ENCODE results near the gene ESRRB. TPM values are rescaled to one million over a fixed set of nuclear protein-coding genes. Genes with fewer than 3 reads are reported as not detected.

Gene ESRRB
- total and polyA plus RNA-seq, 7 donors: 0.17 to 9.9 (median 2.5) TPM

DNA sequence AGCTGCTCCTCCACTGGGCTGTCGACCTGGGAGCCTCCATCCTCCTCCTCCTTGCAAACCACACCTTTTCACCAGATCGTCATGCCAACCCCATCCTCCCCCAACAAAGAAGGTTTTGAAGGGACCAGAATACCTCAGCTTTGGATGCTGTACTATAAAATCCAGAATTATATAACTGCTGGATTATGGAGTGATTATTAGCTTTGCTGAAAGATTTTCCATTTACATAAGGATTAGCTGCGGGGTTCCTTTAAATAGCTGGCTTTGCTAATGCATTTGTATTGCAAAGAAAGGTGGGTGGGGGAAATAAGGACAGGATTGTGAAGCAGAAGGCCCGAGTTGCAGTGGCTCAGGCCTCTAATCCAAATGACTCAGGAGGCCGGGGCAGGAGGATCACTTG is 36.6 kb downstream of the ESRRB start:
- Histone ChIP-seq H3K4me3 (no peak overlapping the region), H3K27ac (no peak overlapping the region), H3K36me3 (ENCODE audit: insufficient read depth in 1 of 2, low read depth in 1 of 2) (no peaks in the 10 kb centered on the region), H3K9me3 (no peaks in the 10 kb centered on the region), H3K4me1 (no peaks in the 10 kb centered on the region), H3K27me3 (ENCODE audit: insufficient read depth in 3 of 3, low read length in 2 of 3) (peaks cover 0 to 6% (median 0%) of the 10 kb centered on the region in 3 donors)
- intact Hi-C loops (cut with DNase I): no loop called here
- WGBS, 3 donors: 45 to 49% (median 48%) methylated on average over 5 of the region's 5 CpGs
- ATAC-seq (no peak), DNase-seq (no peak)
- TF ChIP-seq, protein P1, sequence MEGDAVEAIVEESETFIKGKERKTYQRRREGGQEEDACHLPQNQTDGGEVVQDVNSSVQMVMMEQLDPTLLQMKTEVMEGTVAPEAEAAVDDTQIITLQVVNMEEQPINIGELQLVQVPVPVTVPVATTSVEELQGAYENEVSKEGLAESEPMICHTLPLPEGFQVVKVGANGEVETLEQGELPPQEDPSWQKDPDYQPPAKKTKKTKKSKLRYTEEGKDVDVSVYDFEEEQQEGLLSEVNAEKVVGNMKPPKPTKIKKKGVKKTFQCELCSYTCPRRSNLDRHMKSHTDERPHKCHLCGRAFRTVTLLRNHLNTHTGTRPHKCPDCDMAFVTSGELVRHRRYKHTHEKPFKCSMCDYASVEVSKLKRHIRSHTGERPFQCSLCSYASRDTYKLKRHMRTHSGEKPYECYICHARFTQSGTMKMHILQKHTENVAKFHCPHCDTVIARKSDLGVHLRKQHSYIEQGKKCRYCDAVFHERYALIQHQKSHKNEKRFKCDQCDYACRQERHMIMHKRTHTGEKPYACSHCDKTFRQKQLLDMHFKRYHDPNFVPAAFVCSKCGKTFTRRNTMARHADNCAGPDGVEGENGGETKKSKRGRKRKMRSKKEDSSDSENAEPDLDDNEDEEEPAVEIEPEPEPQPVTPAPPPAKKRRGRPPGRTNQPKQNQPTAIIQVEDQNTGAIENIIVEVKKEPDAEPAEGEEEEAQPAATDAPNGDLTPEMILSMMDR (IDR thresholded peaks at IDR 0.05): no peak

GRCh38 chr14:76413106-76413961 is 37.4 kb downstream of the ESRRB start:
- WGBS, 3 donors: 38 to 62% (median 49%) methylated on average over 13 to 23 of the region's 23 CpGs
- no peak overlapping the region for H3K27ac ChIP-seq

GRCh38 chr14:76413962-76414600 is 38.1 kb downstream of the ESRRB start:
- 18 to 23% (median 22%) methylated on average over 17 to 36 of the region's 36 CpGs for WGBS, 3 donors

More at GRCh38 chr14:76413106-76413961, 37.4 kb downstream of the ESRRB start:
- Histone ChIP-seq H3K9me3 (no peaks in the 10 kb centered on the region), H3K27me3 (ENCODE audit: insufficient read depth in 3 of 3, low read length in 2 of 3) (peaks cover 0 to 6% (median 0%) of the 10 kb centered on the region in 3 donors), H3K4me3 (no peak overlapping the region), H3K36me3 (ENCODE audit: insufficient read depth in 1 of 2, low read depth in 1 of 2) (no peaks in the 10 kb centered on the region), H3K4me1 (no peaks in the 10 kb centered on the region)
- intact Hi-C loops (cut with DNase I): no loop called here
- ATAC-seq (no peak), DNase-seq (no peak)
- TF ChIP-seq, protein P1 (IDR thresholded peaks at IDR 0.05): no peak

DNA sequence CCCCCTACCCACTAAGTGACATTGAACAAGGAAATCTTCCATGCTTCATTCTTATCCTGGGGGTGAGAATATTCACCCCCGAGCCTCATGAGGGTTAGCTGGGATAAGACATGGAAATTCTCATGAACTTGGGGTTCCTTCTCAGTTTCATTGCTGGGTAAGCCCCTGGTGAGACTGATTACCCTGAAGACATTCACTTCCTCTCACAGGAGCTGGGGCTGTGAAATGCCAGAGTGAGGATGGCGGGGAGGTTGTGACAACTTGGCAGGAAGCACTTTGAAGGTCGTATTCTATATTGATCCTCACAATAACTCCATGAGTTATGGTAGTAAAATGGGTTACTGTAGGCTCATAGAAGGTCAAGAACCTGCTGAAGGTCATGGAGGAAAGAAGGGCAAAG is 43.5 kb downstream of the ESRRB start:
- intact Hi-C loops (cut with DNase I): no loop called here
- no peaks in the 10 kb centered on the region for H3K4me1 ChIP-seq
- WGBS, 3 donors: 67 to 74% (median 67%) methylated on average over 3 of the region's 3 CpGs
- ATAC-seq: no peak
- H3K27me3 ChIP-seq (ENCODE audit: insufficient read depth in 3 of 3, low read length in 2 of 3): no peaks in the 10 kb centered on the region
- H3K36me3 ChIP-seq (ENCODE audit: insufficient read depth in 1 of 2, low read depth in 1 of 2): no peaks in the 10 kb centered on the region
- no peak overlapping the region for H3K27ac ChIP-seq
- no peak for DNase-seq
- no peak overlapping the region for H3K4me3 ChIP-seq
- H3K9me3 ChIP-seq: no peaks in the 10 kb centered on the region
- TF ChIP-seq, protein P1 (IDR thresholded peaks at IDR 0.05): no peak

More at GRCh38 chr14:76413962-76414600, 38.1 kb downstream of the ESRRB start:
- Histone ChIP-seq H3K9me3 (no peaks in the 10 kb centered on the region), H3K4me1 (no peaks in the 10 kb centered on the region), H3K36me3 (ENCODE audit: insufficient read depth in 1 of 2, low read depth in 1 of 2) (no peaks in the 10 kb centered on the region), H3K27ac (no peak overlapping the region), H3K27me3 (ENCODE audit: insufficient read depth in 3 of 3, low read length in 2 of 3) (peaks cover 0 to 6% (median 0%) of the 10 kb centered on the region in 3 donors), H3K4me3 (no peak overlapping the region)
- TF ChIP-seq, protein P1 (IDR thresholded peaks at IDR 0.05): no peak
- intact Hi-C loops (cut with DNase I): no loop called here
- ATAC-seq: no peak
- DNase-seq: no peak
